H9 (cell line): ENCODE results near the gene ZER1. TPM values are rescaled to one million over a fixed set of nuclear protein-coding genes. Genes with fewer than 3 reads are reported as not detected.

Source experiments
- DNase-seq: peaks from one replicate; pipeline ENCODE4 v3.0.0-alpha.2; 2017
- H2AFZ ChIP-seq: one replicate; pipeline ENCODE4 v1.6.1; 2013; ENCODE audit warnings: mild to moderate bottlenecking, low read length, control low read depth, moderate library complexity
- H2AK5ac ChIP-seq: 2 replicates; pipeline ENCODE4 v1.6.1; 2013; ENCODE audit warnings: low read length, control low read depth, mixed read lengths; ENCODE audit not compliant: insufficient read length
- H2BK120ac ChIP-seq: one replicate; pipeline ENCODE4 v1.6.1; 2013; ENCODE audit warnings: low read depth, mild to moderate bottlenecking, low read length, control low read depth, inconsistent platforms; ENCODE audit not compliant: poor library complexity, severe bottlenecking
- H2BK12ac ChIP-seq: 2 replicates; pipeline ENCODE4 v1.6.1; 2013; ENCODE audit warnings: low read length, control low read depth, mixed read lengths, low read depth; ENCODE audit not compliant: insufficient read length
- H2BK15ac ChIP-seq: 2 replicates; pipeline ENCODE4 v1.6.1; 2013; ENCODE audit warnings: low read depth, low read length, control low read depth
- H2BK20ac ChIP-seq: one replicate; pipeline ENCODE4 v1.6.1; 2013; ENCODE audit warnings: low read depth, mild to moderate bottlenecking, low read length, control low read depth, inconsistent platforms; ENCODE audit not compliant: poor library complexity, severe bottlenecking
- H2BK5ac ChIP-seq: 2 replicates; pipeline ENCODE4 v1.6.1; 2013; ENCODE audit warnings: low read length, control low read depth, mixed read lengths; ENCODE audit not compliant: insufficient read length
- H3K14ac ChIP-seq: 2 replicates; pipeline ENCODE4 v1.6.1; 2013; ENCODE audit warnings: low read length, control low read depth; ENCODE audit not compliant: insufficient read depth
- H3K18ac ChIP-seq: 2 replicates; pipeline ENCODE4 v1.6.1; 2013; ENCODE audit warnings: low read depth, mild to moderate bottlenecking, mixed read lengths, low read length, control low read depth; ENCODE audit not compliant: insufficient read length
- H3K23ac ChIP-seq: 2 replicates; pipeline ENCODE4 v1.6.1; 2013; ENCODE audit warnings: low read length, control low read depth, mixed read lengths, low read depth; ENCODE audit not compliant: insufficient read length
- H3K23me2 ChIP-seq: 2 replicates; pipeline ENCODE4 v1.6.1; 2013; ENCODE audit warnings: low read depth, mild to moderate bottlenecking, mixed read lengths, low read length, control low read depth; ENCODE audit not compliant: insufficient read length, poor library complexity, severe bottlenecking
- H3K27ac ChIP-seq: 2 replicates; pipeline ENCODE4 v1.5.1; 2013; ENCODE audit warnings: low read length, control low read depth, mixed read lengths, low read depth; ENCODE audit not compliant: insufficient read length
- H3K27me3 ChIP-seq: 2 replicates; pipeline ENCODE4 v1.6.1; 2013; ENCODE audit warnings: low read length, control low read depth, inconsistent platforms; ENCODE audit not compliant: insufficient read depth
- H3K4ac ChIP-seq: 2 replicates; pipeline ENCODE4 v1.6.1; 2013; ENCODE audit warnings: low read depth, mild to moderate bottlenecking, control low read depth, inconsistent platforms, low read length, moderate library complexity
- H3K4me1 ChIP-seq: 2 replicates; pipeline ENCODE4 v1.6.1; 2013; ENCODE audit warnings: low read length, control low read depth, inconsistent platforms; ENCODE audit not compliant: insufficient read depth
- H3K4me2 ChIP-seq: 2 replicates; pipeline ENCODE4 v1.6.1; 2013; ENCODE audit warnings: low read length, control low read depth, mixed read lengths; ENCODE audit not compliant: insufficient read length, insufficient read depth
- H3K56ac ChIP-seq: 2 replicates; pipeline ENCODE4 v1.6.1; 2013; ENCODE audit warnings: low read depth, mild to moderate bottlenecking, mixed read lengths, low read length, control low read depth; ENCODE audit not compliant: insufficient read length
- H3K79me1 ChIP-seq: 2 replicates; pipeline ENCODE4 v1.6.1; 2013; ENCODE audit warnings: low read depth, mild to moderate bottlenecking, moderate library complexity, low read length, control low read depth, inconsistent platforms; ENCODE audit not compliant: insufficient read depth, poor library complexity, severe bottlenecking
- H3K79me2 ChIP-seq: 2 replicates; pipeline ENCODE4 v1.6.1; 2013; ENCODE audit warnings: low read length, control low read depth, inconsistent platforms; ENCODE audit not compliant: insufficient read depth
- H3K9ac ChIP-seq: 2 replicates; pipeline ENCODE4 v1.6.1; 2013; ENCODE audit warnings: low read length, control low read depth, mixed read lengths; ENCODE audit not compliant: insufficient read length; ENCODE audit errors: extremely low read depth
- H3K9me3 ChIP-seq: one replicate; pipeline ENCODE4 v1.6.1; 2013; ENCODE audit warnings: low read depth, low read length, inconsistent platforms; ENCODE audit not compliant: control insufficient read depth
- H3T11ph ChIP-seq: one replicate; pipeline ENCODE4 v1.6.1; 2013; ENCODE audit warnings: mild to moderate bottlenecking, low read length, control low read depth, inconsistent platforms
- H4K20me1 ChIP-seq: one replicate; pipeline ENCODE4 v1.6.1; 2013; ENCODE audit not compliant: control insufficient read depth, insufficient read length, insufficient read depth
- H4K5ac ChIP-seq: 2 replicates; pipeline ENCODE4 v1.6.1; 2013; ENCODE audit warnings: low read depth, mild to moderate bottlenecking, mixed read lengths, low read length, control low read depth; ENCODE audit not compliant: insufficient read length
- H4K8ac ChIP-seq: replicated peaks from 2 replicates; pipeline ENCODE4 v1.6.1; 2013; ENCODE audit warnings: low read length, control low read depth, mixed read lengths, low read depth; ENCODE audit not compliant: insufficient read length
- H4K91ac ChIP-seq: 2 replicates; pipeline ENCODE4 v1.6.1; 2013; ENCODE audit warnings: low read depth, mild to moderate bottlenecking, moderate library complexity, mixed read lengths, low read length, control low read depth; ENCODE audit not compliant: insufficient read length
- H3K27ac Mint-ChIP-seq, 3 experiments: 2 replicates in 2 of 3; 3 replicates in 1 of 3; pipeline ENCODE4 v1.8.0; 2020 to 2021; ENCODE audit warnings: mixed read lengths in 3 of 3, mild to moderate bottlenecking in 1 of 3, moderate library complexity in 1 of 3
- H3K27me3 Mint-ChIP-seq: 2 replicates; pipeline ENCODE4 v1.8.0; 2021; ENCODE audit warnings: low read depth, mild to moderate bottlenecking, moderate library complexity, mixed read lengths
- H3K36me3 Mint-ChIP-seq, 3 experiments: 2 replicates in 2 of 3; 3 replicates in 1 of 3; pipeline ENCODE4 v1.8.0; 2020 to 2021; ENCODE audit warnings: low read depth in 3 of 3, mixed read lengths in 3 of 3; ENCODE audit not compliant: insufficient read depth in 1 of 3
- H3K4me1 Mint-ChIP-seq, 2 experiments: 2 replicates each; pipeline ENCODE4 v1.8.0; 2020; ENCODE audit warnings: mixed read lengths in 2 of 2
- H3K4me3 Mint-ChIP-seq, 2 experiments: 2 replicates in 1 of 2; 3 replicates in 1 of 2; pipeline ENCODE4 v1.8.0; 2020 to 2021; ENCODE audit warnings: mild to moderate bottlenecking in 2 of 2, mixed read lengths in 2 of 2, moderate library complexity in 1 of 2
- H3K9me3 Mint-ChIP-seq, 2 experiments: 2 replicates in 1 of 2; 3 replicates in 1 of 2; pipeline ENCODE4 v1.8.0; 2020; ENCODE audit warnings: mild to moderate bottlenecking in 2 of 2, mixed read lengths in 2 of 2, moderate library complexity in 1 of 2
- WGBS: extraction: QIAGEN DNeasy Blood & Tissue Kit; methylation state at CpG from one replicate; pipeline ENCODE4 v1.1.7; 2013; ENCODE audit warnings: missing lambda C conversion rate, low lambda C conversion rate, mixed read lengths; ENCODE audit not compliant: insufficient read length; ENCODE audit errors: extremely low coverage; 5-methylcytosine and 5-hydroxymethylcytosine counted together
- total RNA-seq: library from RNA; stranded (reverse); gene quantifications from 2 replicates; pipeline ENCODE4 v1.2.1, GENCODE V29; 2021
- TF ChIP-seq, protein P1 (sequence below): fragments of 200-600 bp; sonication (generic); conservative IDR thresholded peaks from 3 replicates; pipeline ENCODE4 v1.8.0; 2021; ENCODE audit warnings: antibody characterized with exemption, mild to moderate bottlenecking

ZER1 gene
- total RNA-seq, 1 experiment from 2014 or later: 24.2 TPM

DNA sequence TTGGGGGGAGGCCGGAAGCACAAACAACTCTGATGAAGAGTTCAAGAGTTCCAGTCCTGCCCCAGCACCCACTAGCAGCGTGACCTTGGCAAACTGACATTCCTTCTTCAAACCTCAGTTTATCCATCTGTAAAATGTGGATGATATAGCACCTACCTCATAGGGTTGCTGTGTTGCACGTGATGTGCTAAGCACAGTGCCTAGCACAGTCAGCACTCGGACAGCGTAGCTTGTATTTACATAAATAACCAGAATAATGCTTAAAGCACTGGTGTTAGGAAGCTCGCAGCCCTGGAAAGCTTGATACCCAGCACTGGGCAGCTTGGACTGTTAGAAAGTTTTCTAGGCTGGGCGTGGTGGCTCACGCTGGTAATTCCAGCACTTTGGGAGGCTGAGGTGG, 64.3 kb downstream of the ZER1 start:
- Histone ChIP-seq H2BK12ac (no peak overlapping the region), H2AFZ (no peak overlapping the region), H3K27ac (no peak overlapping the region), H3K79me2 (no peaks in the 10 kb centered on the region), H3K4me1 (no peaks in the 10 kb centered on the region), H3K4ac (no peak overlapping the region), H3K23ac (no peak overlapping the region), H4K91ac (no peak overlapping the region), H2BK20ac (no peak overlapping the region), H3K27me3 (no peaks in the 10 kb centered on the region), H3K56ac (no peak overlapping the region), H4K5ac (no peak overlapping the region), H2BK15ac (no peak overlapping the region), H2BK5ac (no peak overlapping the region), H3T11ph (no peak overlapping the region), H2BK120ac (no peak overlapping the region), H3K9ac (no peak overlapping the region), H3K4me2 (no peak overlapping the region), H4K8ac (no peak overlapping the region), H3K18ac (no peak overlapping the region), H3K23me2 (peaks cover 7% of the 10 kb centered on the region), H3K9me3 (no peaks in the 10 kb centered on the region), H3K14ac (no peak overlapping the region), H3K79me1 (no peaks in the 10 kb centered on the region), H4K20me1 (no peaks in the 10 kb centered on the region), H2AK5ac (no peak overlapping the region)
- TF ChIP-seq, protein P1, sequence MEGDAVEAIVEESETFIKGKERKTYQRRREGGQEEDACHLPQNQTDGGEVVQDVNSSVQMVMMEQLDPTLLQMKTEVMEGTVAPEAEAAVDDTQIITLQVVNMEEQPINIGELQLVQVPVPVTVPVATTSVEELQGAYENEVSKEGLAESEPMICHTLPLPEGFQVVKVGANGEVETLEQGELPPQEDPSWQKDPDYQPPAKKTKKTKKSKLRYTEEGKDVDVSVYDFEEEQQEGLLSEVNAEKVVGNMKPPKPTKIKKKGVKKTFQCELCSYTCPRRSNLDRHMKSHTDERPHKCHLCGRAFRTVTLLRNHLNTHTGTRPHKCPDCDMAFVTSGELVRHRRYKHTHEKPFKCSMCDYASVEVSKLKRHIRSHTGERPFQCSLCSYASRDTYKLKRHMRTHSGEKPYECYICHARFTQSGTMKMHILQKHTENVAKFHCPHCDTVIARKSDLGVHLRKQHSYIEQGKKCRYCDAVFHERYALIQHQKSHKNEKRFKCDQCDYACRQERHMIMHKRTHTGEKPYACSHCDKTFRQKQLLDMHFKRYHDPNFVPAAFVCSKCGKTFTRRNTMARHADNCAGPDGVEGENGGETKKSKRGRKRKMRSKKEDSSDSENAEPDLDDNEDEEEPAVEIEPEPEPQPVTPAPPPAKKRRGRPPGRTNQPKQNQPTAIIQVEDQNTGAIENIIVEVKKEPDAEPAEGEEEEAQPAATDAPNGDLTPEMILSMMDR: no peak
- Mint-ChIP-seq H3K27me3 (no peaks in the 10 kb centered on the region; the same call in 1 of the 2 replicates), H3K4me1 (peaks cover 2 to 5% of the 10 kb centered on the region in 2 experiments; a peak in 3 of 4 replicates), H3K9me3 (no peaks in the 10 kb centered on the region; a peak in 1 of 5 replicates), H3K4me3 (no peak overlapping the region), H3K27ac (no peak overlapping the region), H3K36me3 (peaks cover 5 to 12% (median 10%) of the 10 kb centered on the region in 3 experiments; a peak in 4 of 7 replicates)
- no CpG with 5 or more reads among the region's 8 CpGs for WGBS
- no peak for DNase-seq
